Glutamatergic neuron (in vitro differentiated cells): ENCODE data around the gene WWOX. TPM values are rescaled to one million over a fixed set of nuclear protein-coding genes. Genes with fewer than 3 reads are reported as not detected.

Experiments
- DNase-seq: peaks from one replicate; pipeline ENCODE4 v3.0.0; 2022
- H3K27ac Mint-ChIP-seq: one replicate; pipeline ENCODE4 v1.8.0; 2020; ENCODE audit warnings: mild to moderate bottlenecking, mixed read lengths, inconsistent platforms; ENCODE audit not compliant: unreplicated experiment
- H3K27me3 Mint-ChIP-seq: one replicate; pipeline ENCODE4 v1.8.0; 2020; ENCODE audit warnings: mild to moderate bottlenecking, moderate library complexity, mixed read lengths, inconsistent platforms; ENCODE audit not compliant: unreplicated experiment
- H3K36me3 Mint-ChIP-seq: one replicate; pipeline ENCODE4 v1.8.0; 2020; ENCODE audit warnings: mild to moderate bottlenecking, mixed read lengths, inconsistent platforms; ENCODE audit not compliant: unreplicated experiment
- H3K4me1 Mint-ChIP-seq: one replicate; pipeline ENCODE4 v1.8.0; 2020; ENCODE audit warnings: mild to moderate bottlenecking, low read depth, mixed read lengths, inconsistent platforms; ENCODE audit not compliant: unreplicated experiment
- H3K4me3 Mint-ChIP-seq: one replicate; pipeline ENCODE4 v1.8.0; 2020; ENCODE audit warnings: mild to moderate bottlenecking, mixed read lengths, inconsistent platforms; ENCODE audit not compliant: unreplicated experiment
- H3K9me3 Mint-ChIP-seq: one replicate; pipeline ENCODE4 v1.8.0; 2020; ENCODE audit warnings: mild to moderate bottlenecking, moderate library complexity, mixed read lengths, inconsistent platforms; ENCODE audit not compliant: unreplicated experiment
- total RNA-seq: library from RNA; stranded (reverse); fragmentation: NEBNext Ultra II Directional; extraction: Animal tissue kit (Norgen Biotek cat#: 25700); gene quantifications from one replicate; pipeline ENCODE4 v1.2.1, GENCODE V29; 2021; ENCODE audit not compliant: unreplicated experiment
- TF ChIP-seq, protein P1 (sequence below): fragments of 200-600 bp; sonication (generic); IDR thresholded peaks from one replicate; pipeline ENCODE4 v1.5.0; 2021; ENCODE audit not compliant: partially characterized antibody, unreplicated experiment

Gene WWOX
- total RNA-seq, 1 donor from 2014 or later = 10.3 TPM

DNA sequence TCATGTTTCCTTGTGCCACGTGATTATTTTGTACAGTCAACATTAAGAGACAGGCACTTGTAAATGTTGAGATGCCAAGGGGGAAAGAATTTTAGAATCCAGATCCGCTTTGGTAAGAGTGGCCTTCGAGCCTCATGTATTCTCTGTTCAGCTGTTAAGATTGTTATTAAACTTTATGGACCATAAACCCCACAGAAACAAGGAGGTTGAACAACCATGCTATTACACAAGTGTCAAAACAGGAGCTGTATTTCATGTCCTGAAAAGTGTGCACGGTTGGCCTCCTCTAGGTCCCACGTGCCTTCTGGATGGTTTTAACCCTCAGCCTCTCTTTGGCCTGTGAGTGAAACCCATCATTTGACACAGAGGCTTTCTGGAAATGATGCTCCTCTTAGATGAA is 809.8 kb downstream of the WWOX start:
- Mint-ChIP-seq H3K36me3 (peaks cover 10% of the 10 kb centered on the region), H3K9me3 (peaks cover 4% of the 10 kb centered on the region), H3K27ac (no peak overlapping the region), H3K27me3 (peaks cover 2% of the 10 kb centered on the region), H3K4me1 (no peaks in the 10 kb centered on the region), H3K4me3 (no peak overlapping the region)
- no peak for DNase-seq
- TF ChIP-seq, protein P1, sequence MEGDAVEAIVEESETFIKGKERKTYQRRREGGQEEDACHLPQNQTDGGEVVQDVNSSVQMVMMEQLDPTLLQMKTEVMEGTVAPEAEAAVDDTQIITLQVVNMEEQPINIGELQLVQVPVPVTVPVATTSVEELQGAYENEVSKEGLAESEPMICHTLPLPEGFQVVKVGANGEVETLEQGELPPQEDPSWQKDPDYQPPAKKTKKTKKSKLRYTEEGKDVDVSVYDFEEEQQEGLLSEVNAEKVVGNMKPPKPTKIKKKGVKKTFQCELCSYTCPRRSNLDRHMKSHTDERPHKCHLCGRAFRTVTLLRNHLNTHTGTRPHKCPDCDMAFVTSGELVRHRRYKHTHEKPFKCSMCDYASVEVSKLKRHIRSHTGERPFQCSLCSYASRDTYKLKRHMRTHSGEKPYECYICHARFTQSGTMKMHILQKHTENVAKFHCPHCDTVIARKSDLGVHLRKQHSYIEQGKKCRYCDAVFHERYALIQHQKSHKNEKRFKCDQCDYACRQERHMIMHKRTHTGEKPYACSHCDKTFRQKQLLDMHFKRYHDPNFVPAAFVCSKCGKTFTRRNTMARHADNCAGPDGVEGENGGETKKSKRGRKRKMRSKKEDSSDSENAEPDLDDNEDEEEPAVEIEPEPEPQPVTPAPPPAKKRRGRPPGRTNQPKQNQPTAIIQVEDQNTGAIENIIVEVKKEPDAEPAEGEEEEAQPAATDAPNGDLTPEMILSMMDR = no peak

DNA sequence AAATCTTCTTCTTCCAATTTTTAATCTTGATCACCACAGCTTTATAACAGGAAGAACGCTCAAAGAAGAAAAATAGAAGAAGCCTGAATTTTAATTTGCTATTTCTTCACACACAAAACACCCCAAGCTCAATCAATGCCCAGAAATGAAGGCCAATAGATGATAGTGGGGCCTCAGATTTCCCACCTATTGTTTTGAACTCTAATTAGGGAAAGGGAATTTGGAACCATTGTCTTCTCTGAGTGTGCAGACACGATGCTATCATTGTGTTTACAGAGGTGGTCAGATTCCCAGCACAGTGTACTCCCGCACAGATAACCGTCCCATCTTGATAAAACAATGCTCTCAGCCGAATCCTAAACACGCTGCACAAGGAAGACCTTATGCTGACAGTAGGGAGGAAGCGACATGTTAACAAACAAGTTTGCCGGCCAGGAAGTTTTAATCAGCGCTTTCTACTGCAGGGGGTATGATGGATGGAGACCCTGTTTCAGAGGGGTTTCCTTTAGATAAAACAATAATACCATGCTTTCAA is 816.4 kb downstream of the WWOX start:
- no peak overlapping the region for H3K27ac Mint-ChIP-seq
- peaks cover 9% of the 10 kb centered on the region for H3K36me3 Mint-ChIP-seq
- H3K9me3 Mint-ChIP-seq = peaks cover 9% of the 10 kb centered on the region
- H3K4me3 Mint-ChIP-seq = no peak overlapping the region
- no peaks in the 10 kb centered on the region for H3K4me1 Mint-ChIP-seq
- TF ChIP-seq, protein P1 = no peak
- peaks cover 2% of the 10 kb centered on the region for H3K27me3 Mint-ChIP-seq
- DNase-seq = no peak

DNA sequence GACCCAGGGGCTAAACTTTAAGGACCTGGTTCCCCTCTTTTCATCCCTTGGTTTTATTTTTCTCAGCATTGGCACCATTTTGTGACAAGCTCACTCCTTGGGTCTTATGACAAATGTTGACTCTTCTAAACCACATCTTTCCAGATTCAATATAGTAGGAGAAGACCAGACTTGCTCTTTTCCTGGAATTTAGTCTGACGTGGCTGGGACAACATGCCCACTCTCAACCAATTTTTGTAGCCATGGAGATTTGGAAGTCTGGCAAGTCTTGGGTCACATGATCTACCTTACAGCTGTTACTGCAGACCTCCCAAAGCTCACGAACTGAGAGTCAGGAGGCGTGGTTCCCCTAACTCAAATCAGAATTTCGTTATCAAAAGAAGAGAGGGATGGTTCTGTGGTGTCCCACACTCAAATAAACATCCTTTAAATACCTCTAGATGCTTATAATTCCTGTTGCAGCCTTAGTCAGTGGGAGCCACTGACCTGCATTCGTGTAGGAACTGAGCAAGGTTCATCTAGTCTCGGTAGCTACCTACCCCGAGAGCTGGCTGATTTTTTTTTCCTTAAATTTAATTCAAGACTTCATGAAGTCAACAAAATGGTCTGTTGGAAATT is 817.6 kb downstream of the WWOX start:
- Mint-ChIP-seq H3K4me1 (no peaks in the 10 kb centered on the region), H3K36me3 (peaks cover 14% of the 10 kb centered on the region), H3K27me3 (peaks cover 2% of the 10 kb centered on the region), H3K27ac (no peak overlapping the region), H3K4me3 (no peak overlapping the region), H3K9me3 (peaks cover 5% of the 10 kb centered on the region)
- TF ChIP-seq, protein P1 = no peak
- no peak for DNase-seq

DNA sequence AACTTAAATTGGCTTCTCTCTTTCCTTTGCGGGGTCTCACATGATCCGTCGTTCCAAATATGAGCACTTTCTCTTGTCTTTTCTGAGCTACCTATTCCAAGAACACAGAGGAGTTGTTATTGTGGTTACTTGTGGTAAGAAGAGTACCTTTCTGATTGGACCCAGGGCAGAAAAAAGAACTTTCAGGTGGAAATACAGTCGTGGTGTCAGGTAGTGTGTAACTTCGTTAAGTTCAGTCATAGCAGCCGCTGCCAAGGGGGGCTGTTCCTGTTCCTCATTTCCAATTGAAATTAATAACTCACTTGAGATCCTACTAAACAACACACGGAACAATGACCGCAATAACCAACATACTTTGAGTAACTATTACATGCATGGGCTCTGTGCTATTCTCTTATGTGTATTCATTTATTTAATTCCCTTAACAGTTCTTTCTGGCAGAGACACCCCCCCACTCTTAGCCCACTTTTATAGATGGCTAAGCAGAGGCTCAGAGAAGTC is 819.4 kb downstream of the WWOX start:
- Mint-ChIP-seq H3K4me1 (no peaks in the 10 kb centered on the region), H3K27me3 (no peaks in the 10 kb centered on the region), H3K36me3 (peaks cover 14% of the 10 kb centered on the region), H3K27ac (no peak overlapping the region), H3K9me3 (peaks cover 5% of the 10 kb centered on the region), H3K4me3 (no peak overlapping the region)
- no peak for DNase-seq
- TF ChIP-seq, protein P1 = no peak

DNA sequence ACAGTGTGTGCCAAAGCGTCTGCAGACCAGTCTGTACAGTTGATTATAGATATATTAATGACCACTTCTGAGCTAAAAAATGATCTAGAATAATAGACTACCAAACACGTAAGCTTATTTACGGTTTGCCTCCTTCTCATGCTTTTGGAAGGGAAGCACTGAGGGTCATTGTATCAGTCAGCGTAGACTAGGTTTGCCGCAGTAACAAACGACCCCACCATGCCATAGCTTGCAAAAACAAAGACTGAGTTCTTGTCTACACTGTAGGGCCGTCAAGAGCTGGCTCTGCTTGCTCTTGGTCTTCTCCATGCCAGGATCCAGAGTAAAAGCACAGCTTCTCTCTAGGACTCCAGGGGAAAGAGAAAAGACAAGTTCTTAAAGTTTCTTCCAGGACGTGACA is 820.4 kb downstream of the WWOX start:
- Mint-ChIP-seq H3K9me3 (peaks cover 5% of the 10 kb centered on the region), H3K4me3 (no peak overlapping the region), H3K4me1 (no peaks in the 10 kb centered on the region), H3K27me3 (no peaks in the 10 kb centered on the region), H3K36me3 (peaks cover 14% of the 10 kb centered on the region), H3K27ac (no peak overlapping the region)
- TF ChIP-seq, protein P1 = no peak
- no peak for DNase-seq
